ENCODE data around the gene CRABP2.

GRCh38 chr1:156694690-156694962 lies 10.8 kb downstream of the CRABP2 start:
- no peak for TF ChIP-seq CTCF (IDR thresholded peaks at IDR 0.05; ENCODE audit: insufficient read depth, low read length, poor library complexity, severe bottlenecking)
- TF ChIP-seq EZH2phosphoT487 (conservative IDR thresholded peaks at IDR 0.05; ENCODE audit: low read length), result no peak

Measured in SU-DHL-6 (cell line).